ENCODE data around the gene DUSP14. TPM values are rescaled to one million over a fixed set of nuclear protein-coding genes. Genes with fewer than 3 reads are reported as not detected.

Gene DUSP14
- total and polyA plus RNA-seq, 2 of the 8 experiments (the other 6 are each of a cell fraction or from before 2014, with no cell fraction given): 22.1 to 37.9 TPM

- TF ChIP-seq EGR1 (IDR thresholded peaks at IDR 0.05; ENCODE audit: borderline replicate concordance, low read depth, low read length) (peak; percentile 8; the same call in 1 of the 2 replicates), SP2 (IDR thresholded peaks at IDR 0.05; ENCODE audit: low read length) (no peak), EZH2 (IDR thresholded peaks at IDR 0.05; ENCODE audit: low read depth, low read length, severe bottlenecking) (peak; percentile 20), TAF1 (IDR thresholded peaks at IDR 0.05; ENCODE audit: low read depth, low read length) (peak; percentile 75; the same call in 1 of the 2 replicates), TAF7 (optimal IDR thresholded peaks at IDR 0.05; ENCODE audit: borderline replicate concordance, low read depth, low read length) (peak; percentile 7), KDM4A (IDR thresholded peaks at IDR 0.05; ENCODE audit: low read depth, low read length, severe bottlenecking) (peak; percentile 91), HDAC2 (IDR thresholded peaks at IDR 0.05; ENCODE audit: borderline replicate concordance in 1 of 2, low read depth in 2 of 2, low read length in 2 of 2) (peak; percentile 57 to 85; a peak in 3 of 4 replicates), CREB1 (IDR thresholded peaks at IDR 0.05) (no peak), BCL11A (IDR thresholded peaks at IDR 0.05; ENCODE audit: low read depth in 2 of 2, low read length in 2 of 2) (no peak), POLR2AphosphoS5 (IDR thresholded peaks at IDR 0.05; ENCODE audit: low read depth, low read length) (peak; percentile 20; the same call in 1 of the 2 replicates), ZNF274 (IDR thresholded peaks at IDR 0.05; ENCODE audit: borderline replicate concordance, extremely low read depth, low read length) (no peak), POLR2A (IDR thresholded peaks at IDR 0.05; ENCODE audit: control extremely low read depth in 1 of 2, low read depth in 2 of 2, low read length in 2 of 2) (peak; percentile 60 to 71; a peak in 2 of 3 replicates)
Observed at GRCh38 chr17:37489197-37490001, at the start of gene DUSP14 (continued).
